ENCODE results near the gene IL1A. TPM values are rescaled to one million over a fixed set of nuclear protein-coding genes. Genes with fewer than 3 reads are reported as not detected.
"Not testable (repeated sequence)": the region's sequence is repeated elsewhere in the genome, so short reads cannot be mapped to it uniquely, and the experiment has no call there.

The IL1A gene
- not detected for total RNA-seq

GRCh38 chr2:112784199-112785189 is at the start of gene IL1A:
Gene IL1A (minus strand): TSS chr2:112784493. CDS start chr2:112783770, 723 bp downstream.
- no peaks in the 10 kb centered on the region for H3K27me3 ChIP-seq
- H3K27ac ChIP-seq, result no peak within 1 kb of the TSS
- no peaks in the 10 kb centered on the region for H3K4me1 ChIP-seq
- TF ChIP-seq CTCF (IDR thresholded peaks at IDR 0.05), result no peak
- TF ChIP-seq POLR2A (IDR thresholded peaks at IDR 0.05), result no peak
- DNase-seq, result peak in 1 of 3 donors; percentile 49
- H3K36me3 ChIP-seq, result no peaks in the 10 kb centered on the region
- no peak within 1 kb of the TSS for H3K4me3 ChIP-seq
- H3K9me3 ChIP-seq, result no peaks in the 10 kb centered on the region

GRCh38 chr2:112833976-112834375 is 49.7 kb upstream of the IL1A start:
- DNase-seq, result no peak
- peaks cover 0 to 11% (median 0%) of the 10 kb centered on the region in 4 donors for H3K4me1 ChIP-seq
- H3K9me3 ChIP-seq, result no peaks in the 10 kb centered on the region
- H3K27me3 ChIP-seq, result no peaks in the 10 kb centered on the region
- no peak overlapping the region for H3K4me3 ChIP-seq
- no peak overlapping the region for H3K27ac ChIP-seq
- TF ChIP-seq POLR2A (IDR thresholded peaks at IDR 0.05), result no peak
- no peak for TF ChIP-seq CTCF (IDR thresholded peaks at IDR 0.05)
- no peaks in the 10 kb centered on the region for H3K36me3 ChIP-seq

GRCh38 chr2:112833639-112833931 is 49.3 kb upstream of the IL1A start:
- H3K4me1 ChIP-seq, result peaks cover 0 to 11% (median 0%) of the 10 kb centered on the region in 4 donors
- H3K27me3 ChIP-seq, H3K27ac ChIP-seq, H3K4me3 ChIP-seq, H3K36me3 ChIP-seq, H3K9me3 ChIP-seq, DNase-seq: not testable (repeated sequence)

GRCh38 chr2:112832841-112833638 is 48.7 kb upstream of the IL1A start:
- H3K4me1 ChIP-seq, result peaks cover 0 to 11% (median 0%) of the 10 kb centered on the region in 4 donors
- DNase-seq, result no peak
- no peak for TF ChIP-seq POLR2A (IDR thresholded peaks at IDR 0.05)
- TF ChIP-seq CTCF (IDR thresholded peaks at IDR 0.05), result no peak
- H3K27me3 ChIP-seq, result no peaks in the 10 kb centered on the region
- H3K27ac ChIP-seq, result no peak overlapping the region
- no peak overlapping the region for H3K4me3 ChIP-seq
- no peaks in the 10 kb centered on the region for H3K36me3 ChIP-seq
- H3K9me3 ChIP-seq, result no peaks in the 10 kb centered on the region

GRCh38 chr2:112831946-112832840 is 47.9 kb upstream of the IL1A start:
- H3K36me3 ChIP-seq, result no peaks in the 10 kb centered on the region
- peaks cover 0 to 11% (median 0%) of the 10 kb centered on the region in 4 donors for H3K4me1 ChIP-seq
- no peak overlapping the region for H3K4me3 ChIP-seq
- no peak for TF ChIP-seq POLR2A (IDR thresholded peaks at IDR 0.05)
- TF ChIP-seq CTCF (IDR thresholded peaks at IDR 0.05), result no peak
- H3K27me3 ChIP-seq, result no peaks in the 10 kb centered on the region
- H3K27ac ChIP-seq, result no peak overlapping the region
- no peak for DNase-seq
- H3K9me3 ChIP-seq, result no peaks in the 10 kb centered on the region
